K562 (cell line): ENCODE data around the gene MTG2. TPM values are rescaled to one million over a fixed set of nuclear protein-coding genes. Genes with fewer than 3 reads are reported as not detected.

Experiments used
- ATF1 ChIP-seq, 2 experiments: fragments of 450-650 bp in 1 of 2; IDR thresholded peaks; 2 replicates each; pipeline ENCODE4 v1.6.1; 2016; ENCODE audit warnings: missing compliant biosample characterization in 1 of 2, missing genetic modification characterization in 1 of 2
- C11orf30 ChIP-seq: fragments of 450-650 bp; IDR thresholded peaks from 2 replicates; pipeline ENCODE4 v1.6.1; 2016; ENCODE audit warnings: low read depth, mild to moderate bottlenecking
- DNMT1 ChIP-seq: fragments of 450-650 bp; IDR thresholded peaks from 2 replicates; pipeline ENCODE4 v1.6.1; 2016; ENCODE audit warnings: antibody characterized with exemption, mild to moderate bottlenecking
- ELF1 ChIP-seq: fragments of 200-800 bp; sonication (Bioruptor generic); IDR thresholded peaks from 2 replicates; pipeline ENCODE4 v1.6.1; 2016; ENCODE audit warnings: missing genetic modification characterization, missing compliant biosample characterization
- EP300 ChIP-seq: IDR thresholded peaks from 2 replicates; pipeline ENCODE4 v1.6.1; 2012; ENCODE audit warnings: low read length, improper control_type of control experiment
- FUS ChIP-seq: fragments of 200-400 bp; formaldehyde crosslinking; optimal IDR thresholded peaks from 2 replicates; pipeline ENCODE3; 2017; ENCODE audit warnings: low read depth, low read length
- GATAD2A ChIP-seq: fragments of 450-650 bp; IDR thresholded peaks from 2 replicates; pipeline ENCODE4 v1.6.1; 2017
- KAT7 ChIP-seq: sonication (generic); formaldehyde crosslinking; IDR thresholded peaks from 2 replicates; pipeline ENCODE4 v1.8.0; 2022; ENCODE audit warnings: missing genetic modification reagents, mild to moderate bottlenecking, borderline replicate concordance
- KDM4B ChIP-seq, 2 experiments: fragments of 450-650 bp in 1 of 2; sonication (generic) in 1 of 2; IDR thresholded peaks; 2 replicates each; pipeline ENCODE4 v1.6.1; 2016 to 2017; ENCODE audit warnings: borderline replicate concordance in 2 of 2, antibody characterized with exemption in 1 of 2, low read depth in 1 of 2, mild to moderate bottlenecking in 1 of 2
- KLF10 ChIP-seq: fragments of 250-450 bp; sonication (Bioruptor Pico); IDR thresholded peaks from 2 replicates; pipeline ENCODE4 v1.6.1; 2021; ENCODE audit warnings: matching md5 sums
- MAFF ChIP-seq: IDR thresholded peaks from 2 replicates; pipeline ENCODE4 v1.6.1; 2012; ENCODE audit warnings: low read length, improper control_type of control experiment
- MEF2A ChIP-seq: IDR thresholded peaks from 2 replicates; pipeline ENCODE4 v1.6.1; 2011; ENCODE audit warnings: low read depth, mild to moderate bottlenecking, low read length, moderate library complexity; ENCODE audit not compliant: control insufficient read depth
- PML ChIP-seq: IDR thresholded peaks from 2 replicates; pipeline ENCODE4 v1.6.1; 2012; ENCODE audit warnings: low read length, inconsistent platforms
- SAP30 ChIP-seq: fragments of 200-600 bp; sonication (generic); IDR thresholded peaks from 2 replicates; pipeline ENCODE4 v1.6.1; 2012; ENCODE audit warnings: borderline replicate concordance, low read depth, mild to moderate bottlenecking, moderate library complexity, low read length, control low read depth, inconsistent platforms; ENCODE audit not compliant: insufficient read depth, poor library complexity, severe bottlenecking
- SRSF1 ChIP-seq: fragments of 200-400 bp; formaldehyde crosslinking; IDR thresholded peaks from 2 replicates; pipeline ENCODE4 v1.6.1; 2017; ENCODE audit warnings: mild to moderate bottlenecking, low read depth, low read length, moderate library complexity
- U2AF2 ChIP-seq: fragments of 200-400 bp; formaldehyde crosslinking; optimal IDR thresholded peaks from 2 replicates; pipeline ENCODE3; 2017; ENCODE audit warnings: low read depth, mild to moderate bottlenecking, low read length
- ZNF23 ChIP-seq: fragments of 250-450 bp; sonication (Bioruptor Pico); IDR thresholded peaks from 2 replicates; pipeline ENCODE4 v1.4.0; 2020; ENCODE audit warnings: mild to moderate bottlenecking
- ZNF24 ChIP-seq: fragments of 450-650 bp; IDR thresholded peaks from 2 replicates; pipeline ENCODE4 v1.6.1; 2016
- polyA plus RNA-seq, 8 experiments: library from polyadenylated mRNA; depleted of rRNA in 4 of 8; stranded (reverse) in 5 of 8; unstranded in 3 of 8; fragments of >200 nt; fragmentation: Nextera tagmentation in 2 of 8; fragmentation: Illumina TruSeq in 1 of 8; extraction: Ambion mirVana in 2 of 8; extraction: Trizol in 1 of 8; gene quantifications; 2 replicates each; pipeline versions ENCODE4 v1.2.1 to v1.2.3, GENCODE V29; 2011 to 2014; ENCODE audit warnings: inconsistent platforms in 1 of 8, missing spikeins in 1 of 8
- total RNA-seq, 7 experiments: library from RNA; depleted of rRNA in 6 of 7; stranded (reverse); fragments of >200 nt in 6 of 7; fragmentation: Illumina TruSeq in 2 of 7; extraction: Trizol in 2 of 7; gene quantifications; 2 replicates each; pipeline versions ENCODE4 v1.2.1 to v1.2.3, GENCODE V29; 2011 to 2021; ENCODE audit warnings: low replicate concordance in 1 of 7
- TF ChIP-seq, protein P1 (sequence below): fragments of 450-650 bp; IDR thresholded peaks from 2 replicates; pipeline ENCODE4 v1.7.1; 2018; ENCODE audit warnings: mild to moderate bottlenecking, low read depth; ENCODE audit not compliant: partially characterized antibody
- TF ChIP-seq, protein P2 (sequence below): fragments of 150-350 bp; conservative IDR thresholded peaks from 2 replicates; pipeline ENCODE4 v1.6.1; 2014; ENCODE audit warnings: low read length
- TF ChIP-seq, protein P3 (sequence below): conservative IDR thresholded peaks from 2 replicates; pipeline ENCODE4 v1.6.1; 2011; ENCODE audit warnings: low read depth, mild to moderate bottlenecking, low read length; ENCODE audit not compliant: control insufficient read depth

Gene MTG2
- total and polyA plus RNA-seq, 9 of the 15 experiments (the other 6 are each of a cell fraction or from before 2014, with no cell fraction given): 8.7 to 67.5 (median 44.5) TPM

DNA sequence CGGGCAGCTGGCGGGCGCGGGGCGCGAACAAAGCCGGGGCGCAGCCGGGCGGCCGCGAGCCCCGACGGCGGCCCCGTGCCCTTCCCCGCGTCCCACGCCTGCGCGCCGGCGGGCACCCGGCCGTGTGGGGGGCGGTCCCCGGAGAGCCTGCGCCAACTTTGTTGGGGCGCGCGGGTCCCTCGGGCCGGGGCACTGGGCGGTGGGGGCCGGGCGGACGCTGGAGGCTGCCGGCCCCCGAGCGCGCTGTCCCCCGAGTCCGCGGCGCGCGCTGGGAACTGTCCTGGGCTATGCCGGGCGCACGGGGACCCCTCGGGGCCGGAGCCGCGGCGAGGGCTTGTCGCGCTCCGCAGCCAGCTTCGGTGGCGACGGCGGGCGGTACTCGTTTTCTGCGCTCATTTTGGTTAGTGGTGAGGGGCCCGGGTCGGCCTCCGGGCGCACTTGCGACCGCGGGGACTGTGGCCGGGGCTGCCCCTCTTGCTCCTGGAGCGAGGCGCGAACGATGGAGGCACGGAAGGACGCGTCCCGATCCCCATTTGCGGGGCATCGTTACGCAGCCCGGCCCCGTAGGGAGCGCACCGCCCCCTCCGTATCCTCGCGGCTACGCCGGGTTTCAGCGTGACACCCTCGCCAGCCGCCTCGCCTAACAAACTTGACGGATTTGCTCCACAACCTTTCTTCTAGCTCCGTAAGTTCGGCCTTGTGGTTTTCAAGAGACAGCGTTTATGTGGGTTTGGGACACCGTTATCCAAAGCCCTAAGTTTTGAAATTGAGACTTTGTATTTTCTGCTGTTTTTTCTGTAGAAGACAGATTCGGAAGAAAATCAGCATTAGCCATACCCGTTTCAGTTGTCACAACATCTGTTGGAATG is 38.6 kb upstream of the MTG2 start (continued):
- TF ChIP-seq SAP30 (peak; percentile 13), GATAD2A (no peak), KAT7 (no peak), ELF1 (tag) (no peak), KDM4B (IDR thresholded peaks at IDR 0.05; ENCODE audit: borderline replicate concordance in 2 of 2, low read depth in 1 of 2) (no peak), U2AF2 (no peak), SRSF1 (no peak), DNMT1 (no peak), ZNF23 (no peak), ATF1 (CRISPR knock-in tag; IDR thresholded peaks at IDR 0.05) (no peak), ATF1 (tag; IDR thresholded peaks at IDR 0.05) (peak; percentile 55), C11orf30 (no peak), EP300 (no peak), KLF10 (CRISPR knock-in tag) (no peak), PML (no peak), MAFF (no peak), ZNF24 (peak; percentile 61; the same call in 1 of the 2 replicates), MEF2A (no peak), FUS (no peak)
- TF ChIP-seq, protein P1, sequence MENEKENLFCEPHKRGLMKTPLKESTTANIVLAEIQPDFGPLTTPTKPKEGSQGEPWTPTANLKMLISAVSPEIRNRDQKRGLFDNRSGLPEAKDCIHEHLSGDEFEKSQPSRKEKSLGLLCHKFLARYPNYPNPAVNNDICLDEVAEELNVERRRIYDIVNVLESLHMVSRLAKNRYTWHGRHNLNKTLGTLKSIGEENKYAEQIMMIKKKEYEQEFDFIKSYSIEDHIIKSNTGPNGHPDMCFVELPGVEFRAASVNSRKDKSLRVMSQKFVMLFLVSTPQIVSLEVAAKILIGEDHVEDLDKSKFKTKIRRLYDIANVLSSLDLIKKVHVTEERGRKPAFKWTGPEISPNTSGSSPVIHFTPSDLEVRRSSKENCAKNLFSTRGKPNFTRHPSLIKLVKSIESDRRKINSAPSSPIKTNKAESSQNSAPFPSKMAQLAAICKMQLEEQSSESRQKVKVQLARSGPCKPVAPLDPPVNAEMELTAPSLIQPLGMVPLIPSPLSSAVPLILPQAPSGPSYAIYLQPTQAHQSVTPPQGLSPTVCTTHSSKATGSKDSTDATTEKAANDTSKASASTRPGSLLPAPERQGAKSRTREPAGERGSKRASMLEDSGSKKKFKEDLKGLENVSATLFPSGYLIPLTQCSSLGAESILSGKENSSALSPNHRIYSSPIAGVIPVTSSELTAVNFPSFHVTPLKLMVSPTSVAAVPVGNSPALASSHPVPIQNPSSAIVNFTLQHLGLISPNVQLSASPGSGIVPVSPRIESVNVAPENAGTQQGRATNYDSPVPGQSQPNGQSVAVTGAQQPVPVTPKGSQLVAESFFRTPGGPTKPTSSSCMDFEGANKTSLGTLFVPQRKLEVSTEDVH: no peak
- TF ChIP-seq, protein P2, sequence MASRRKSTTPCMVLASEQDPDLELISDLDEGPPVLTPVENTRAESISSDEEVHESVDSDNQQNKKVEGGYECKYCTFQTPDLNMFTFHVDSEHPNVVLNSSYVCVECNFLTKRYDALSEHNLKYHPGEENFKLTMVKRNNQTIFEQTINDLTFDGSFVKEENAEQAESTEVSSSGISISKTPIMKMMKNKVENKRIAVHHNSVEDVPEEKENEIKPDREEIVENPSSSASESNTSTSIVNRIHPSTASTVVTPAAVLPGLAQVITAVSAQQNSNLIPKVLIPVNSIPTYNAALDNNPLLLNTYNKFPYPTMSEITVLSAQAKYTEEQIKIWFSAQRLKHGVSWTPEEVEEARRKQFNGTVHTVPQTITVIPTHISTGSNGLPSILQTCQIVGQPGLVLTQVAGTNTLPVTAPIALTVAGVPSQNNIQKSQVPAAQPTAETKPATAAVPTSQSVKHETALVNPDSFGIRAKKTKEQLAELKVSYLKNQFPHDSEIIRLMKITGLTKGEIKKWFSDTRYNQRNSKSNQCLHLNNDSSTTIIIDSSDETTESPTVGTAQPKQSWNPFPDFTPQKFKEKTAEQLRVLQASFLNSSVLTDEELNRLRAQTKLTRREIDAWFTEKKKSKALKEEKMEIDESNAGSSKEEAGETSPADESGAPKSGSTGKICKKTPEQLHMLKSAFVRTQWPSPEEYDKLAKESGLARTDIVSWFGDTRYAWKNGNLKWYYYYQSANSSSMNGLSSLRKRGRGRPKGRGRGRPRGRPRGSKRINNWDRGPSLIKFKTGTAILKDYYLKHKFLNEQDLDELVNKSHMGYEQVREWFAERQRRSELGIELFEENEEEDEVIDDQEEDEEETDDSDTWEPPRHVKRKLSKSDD: no peak
- TF ChIP-seq, protein P3, sequence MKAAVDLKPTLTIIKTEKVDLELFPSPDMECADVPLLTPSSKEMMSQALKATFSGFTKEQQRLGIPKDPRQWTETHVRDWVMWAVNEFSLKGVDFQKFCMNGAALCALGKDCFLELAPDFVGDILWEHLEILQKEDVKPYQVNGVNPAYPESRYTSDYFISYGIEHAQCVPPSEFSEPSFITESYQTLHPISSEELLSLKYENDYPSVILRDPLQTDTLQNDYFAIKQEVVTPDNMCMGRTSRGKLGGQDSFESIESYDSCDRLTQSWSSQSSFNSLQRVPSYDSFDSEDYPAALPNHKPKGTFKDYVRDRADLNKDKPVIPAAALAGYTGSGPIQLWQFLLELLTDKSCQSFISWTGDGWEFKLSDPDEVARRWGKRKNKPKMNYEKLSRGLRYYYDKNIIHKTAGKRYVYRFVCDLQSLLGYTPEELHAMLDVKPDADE: peak; percentile 28; the same call in 1 of the 2 replicates
